ENCODE data around the gene ECM1. TPM values are rescaled to one million over a fixed set of nuclear protein-coding genes. Genes with fewer than 3 reads are reported as not detected.
A peak's percentile ranks its signal among the peaks of the same experiment; 100 is the strongest.

The ECM1 gene
- total and polyA plus RNA-seq, 8 donors, result 0.63 to 6.1 (median 2.4) TPM

- no peak for FAIRE-seq
- intact Hi-C loops (cut with DNase I), result no loop called here
Measured at GRCh38 chr1:150552128-150552910, 44.4 kb downstream of the ECM1 start.

DNA sequence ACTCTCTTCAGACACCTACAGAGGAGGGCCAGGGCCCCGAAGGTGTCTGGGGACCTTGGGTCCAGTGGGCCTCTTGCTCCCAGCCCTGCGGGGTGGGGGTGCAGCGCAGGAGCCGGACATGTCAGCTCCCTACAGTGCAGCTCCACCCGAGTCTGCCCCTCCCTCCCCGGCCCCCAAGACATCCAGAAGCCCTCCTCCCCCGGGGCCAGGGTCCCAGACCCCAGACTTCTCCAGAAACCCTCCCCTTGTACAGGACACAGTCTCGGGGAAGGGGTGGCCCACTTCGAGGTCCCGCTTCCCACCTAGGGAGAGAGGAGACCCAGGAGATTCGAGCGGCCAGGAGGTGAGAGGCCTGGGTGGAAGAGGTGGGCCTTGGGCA, 45.0 kb downstream of the ECM1 start:
- no peak for TF ChIP-seq CTCF (IDR thresholded peaks at IDR 0.05)
- intact Hi-C loops (cut with DNase I), result no loop called here
- H3K36me3 ChIP-seq, result no peaks in the 10 kb centered on the region
- peaks cover 0 to 8% (median 0%) of the 10 kb centered on the region in 3 donors for H3K4me1 ChIP-seq
- H3K4me3 ChIP-seq, result no peak overlapping the region
- 68 to 85% methylated on average over 12 of the region's 12 CpGs for WGBS, 2 donors
- H3K27ac ChIP-seq, result peak overlapping the region in 2 of 4 donors; percentile 12 to 41
- H3K9me3 ChIP-seq, result no peaks in the 10 kb centered on the region
- peak in 2 of 6 donors; percentile 42 to 75 for DNase-seq
- FAIRE-seq, result no peak
- no peaks in the 10 kb centered on the region for H3K27me3 ChIP-seq
- ATAC-seq, result no peak

More at GRCh38 chr1:150552128-150552910, 44.4 kb downstream of the ECM1 start:
- WGBS, 2 donors, result 39 to 41% methylated on average over 12 to 13 of the region's 13 CpGs
- Histone ChIP-seq H3K27ac (peak overlapping the region in 2 of 4 donors; percentile 12 to 41), H3K27me3 (no peaks in the 10 kb centered on the region), H3K4me1 (peaks cover 0 to 8% (median 0%) of the 10 kb centered on the region in 3 donors), H3K9me3 (no peaks in the 10 kb centered on the region), H3K36me3 (no peaks in the 10 kb centered on the region), H3K4me3 (no peak overlapping the region)
- ATAC-seq (peak; percentile 3 to 53 (median 34)), DNase-seq (peak in 3 of 6 donors; percentile 45 to 69 (median 51))
- no peak for TF ChIP-seq CTCF (IDR thresholded peaks at IDR 0.05)

DNA sequence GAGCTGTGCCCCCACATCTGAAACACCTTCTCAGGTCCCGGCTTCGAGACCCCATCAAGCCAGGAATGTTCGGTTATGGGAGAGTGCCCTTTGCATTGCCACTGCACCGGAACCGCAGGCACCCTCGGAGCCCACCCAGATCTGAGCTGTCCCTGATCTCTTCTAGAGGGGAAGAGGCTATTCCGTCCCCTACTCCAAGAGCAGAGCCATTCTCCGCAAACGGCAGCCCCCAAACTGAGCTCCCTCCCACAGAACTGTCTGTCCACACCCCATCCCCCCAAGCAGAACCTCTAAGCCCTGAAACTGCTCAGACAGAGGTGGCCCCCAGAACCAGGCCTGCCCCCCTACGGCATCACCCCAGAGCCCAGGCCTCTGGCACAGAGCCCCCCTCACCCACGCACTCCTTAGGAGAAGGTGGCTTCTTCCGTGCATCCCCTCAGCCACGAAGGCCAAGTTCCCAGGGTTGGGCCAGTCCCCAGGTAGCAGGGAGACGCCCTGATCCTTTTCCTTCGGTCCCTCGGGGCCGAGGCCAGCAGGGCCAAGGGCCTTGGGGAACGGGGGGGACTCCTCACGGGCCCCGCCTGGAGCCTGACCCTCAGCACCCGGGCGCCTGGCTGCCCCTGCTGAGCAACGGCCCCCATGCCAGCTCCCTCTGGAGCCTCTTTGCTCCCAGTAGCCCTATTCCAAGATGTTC, 45.6 kb downstream of the ECM1 start:
- TF ChIP-seq CTCF (IDR thresholded peaks at IDR 0.05), result no peak
- H3K4me3 ChIP-seq, result no peak overlapping the region
- intact Hi-C loops (cut with DNase I), result no loop called here

DNA sequence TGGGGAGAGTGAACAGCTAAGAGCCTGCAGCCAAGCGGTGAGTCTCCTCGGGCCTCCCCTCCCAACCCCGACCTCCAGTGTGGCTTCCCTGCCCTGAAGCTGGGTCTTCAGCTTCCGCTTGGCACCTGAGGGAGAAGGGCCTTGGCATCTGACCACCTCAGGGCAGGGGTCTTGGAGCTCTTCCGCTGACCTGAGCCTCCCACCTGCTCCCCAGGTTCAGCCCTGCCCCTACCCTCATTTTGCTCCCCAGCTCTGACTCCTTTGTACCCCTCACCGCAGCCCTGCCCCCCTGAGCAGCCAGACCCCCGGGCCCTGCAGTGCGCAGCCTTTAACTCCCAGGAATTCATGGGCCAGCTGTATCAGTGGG, 46.2 kb downstream of the ECM1 start:
- H3K27ac ChIP-seq, result no peak overlapping the region

More for the DNA sequence above, 45.6 kb downstream of the ECM1 start:
- ATAC-seq (no peak), DNase-seq (peak in 2 of 6 donors; percentile 40 to 73), FAIRE-seq (no peak)
- Histone ChIP-seq H3K4me1 (peaks cover 0 to 8% (median 0%) of the 10 kb centered on the region in 3 donors), H3K36me3 (no peaks in the 10 kb centered on the region), H3K9me3 (no peaks in the 10 kb centered on the region), H3K27ac (no peak overlapping the region), H3K27me3 (no peaks in the 10 kb centered on the region)
- WGBS, 2 donors, result 82 to 85% methylated on average over 23 of the region's 23 CpGs

More for the DNA sequence above, 46.2 kb downstream of the ECM1 start:
- FAIRE-seq, result no peak
- Histone ChIP-seq H3K9me3 (no peaks in the 10 kb centered on the region), H3K4me1 (peaks cover 0 to 8% (median 0%) of the 10 kb centered on the region in 3 donors), H3K4me3 (no peak overlapping the region), H3K36me3 (no peaks in the 10 kb centered on the region), H3K27me3 (no peaks in the 10 kb centered on the region)
- peak in 1 of 6 donors; percentile 33 for DNase-seq
- intact Hi-C loops (cut with DNase I), result no loop called here
- ATAC-seq, result no peak
- no peak for TF ChIP-seq CTCF (IDR thresholded peaks at IDR 0.05)
- WGBS, 2 donors, result 86 to 95% methylated on average over 7 to 8 of the region's 8 CpGs

Data from pancreas (tissue), 10 donors.